Activated CD4-positive, CD25-positive, alpha-beta regulatory T cell treated with anti-CD3 and anti-CD28 coated beads, Interleukin-2, amount 50 U/mL, for 72 hours (primary cell): ENCODE data around the gene LARP4B.

Source experiments
- DNase-seq: peaks from one replicate; pipeline ENCODE4 v3.0.0; 2021

The LARP4B gene

DNA sequence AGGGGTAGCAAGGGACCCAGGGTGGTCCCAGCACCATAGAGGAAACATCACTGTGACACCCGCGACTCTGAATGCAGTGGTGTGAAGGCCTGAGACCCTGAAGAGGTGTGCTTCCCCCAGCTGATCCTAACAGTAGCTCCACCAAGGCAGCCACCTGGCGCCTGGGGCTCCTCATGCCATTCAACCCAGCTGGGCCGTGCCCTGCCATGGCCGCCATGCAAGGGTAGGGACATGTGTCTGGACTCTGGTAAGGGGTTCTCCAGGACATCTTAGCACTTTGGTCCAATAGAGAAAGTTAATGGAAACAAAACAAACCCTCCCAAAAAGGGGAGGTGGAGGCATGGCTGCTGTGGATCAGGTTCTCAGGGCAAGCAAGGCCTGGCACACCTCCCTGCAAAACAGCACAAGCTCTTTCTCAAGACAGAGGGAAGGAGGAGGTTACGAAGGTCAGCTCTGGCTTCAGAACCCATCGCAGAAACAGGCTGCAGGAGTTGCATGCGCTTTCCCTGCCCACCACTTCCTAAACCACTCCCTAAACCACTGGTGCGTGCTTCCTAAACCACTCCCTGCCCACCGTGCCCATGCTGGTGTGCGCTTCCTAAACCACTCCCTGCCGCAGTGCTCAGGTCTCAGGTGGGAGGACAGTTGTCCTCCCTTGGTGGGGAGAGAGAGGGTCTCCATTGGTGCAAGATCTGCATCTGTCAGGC, 108.7 kb downstream of the LARP4B start:
- no peak for DNase-seq

DNA sequence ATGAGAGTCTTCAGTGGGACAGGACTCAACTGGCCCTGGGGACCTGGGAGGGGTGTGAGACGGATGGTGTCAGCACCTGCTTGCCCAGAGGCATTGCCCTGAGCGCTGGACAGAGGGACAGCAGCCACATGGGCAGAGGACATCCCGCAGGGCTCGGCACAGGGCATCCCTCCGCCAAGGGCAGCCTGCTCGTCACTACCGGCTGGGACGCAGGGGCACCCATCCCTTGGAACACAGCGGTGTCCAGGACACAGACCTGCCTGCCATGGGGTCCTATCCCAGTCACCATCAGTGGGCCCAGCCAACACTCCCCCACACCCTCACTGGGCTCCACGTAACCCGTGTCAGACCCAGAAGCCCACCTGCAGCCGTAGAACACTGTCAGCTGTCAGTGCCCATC, 109.3 kb downstream of the LARP4B start:
- DNase-seq: no peak

DNA sequence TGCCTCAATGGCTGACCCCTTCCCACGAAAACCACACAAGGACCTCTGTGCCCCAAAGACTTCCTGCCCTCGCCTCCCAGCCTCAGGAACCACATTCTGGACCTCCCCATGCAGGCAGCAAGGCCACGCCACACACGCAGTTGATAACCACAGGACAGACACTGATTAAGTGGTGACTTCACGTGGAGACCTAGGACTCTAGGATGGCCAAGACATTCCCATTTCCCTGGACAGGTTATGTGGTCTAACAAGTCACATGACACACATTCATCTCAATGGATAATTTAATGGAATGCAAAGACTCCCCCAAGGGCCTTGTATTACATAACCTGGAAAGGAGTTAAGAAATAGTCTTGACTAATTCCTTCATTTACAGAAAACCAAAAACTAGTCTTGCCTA, 110.2 kb downstream of the LARP4B start:
- no peak for DNase-seq

DNA sequence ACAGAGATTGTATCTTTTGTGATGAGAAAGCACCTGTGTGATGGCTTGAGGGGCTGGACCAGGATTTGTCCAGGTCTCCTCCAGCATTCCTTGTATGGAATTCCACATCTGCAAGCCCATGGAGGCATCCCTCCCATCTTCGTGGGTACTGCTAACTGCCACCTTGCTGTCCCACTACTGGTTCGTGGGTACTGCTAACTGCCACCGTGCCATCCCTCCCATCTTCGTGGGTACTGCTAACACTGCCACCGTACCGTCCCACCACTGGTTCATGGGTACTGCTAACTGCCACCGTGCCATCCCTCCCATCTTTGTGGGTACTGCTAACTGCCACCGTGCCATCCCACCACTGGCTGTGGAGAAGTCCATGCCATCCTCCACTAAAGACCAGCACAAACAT, 111.7 kb downstream of the LARP4B start:
- no peak for DNase-seq

DNA sequence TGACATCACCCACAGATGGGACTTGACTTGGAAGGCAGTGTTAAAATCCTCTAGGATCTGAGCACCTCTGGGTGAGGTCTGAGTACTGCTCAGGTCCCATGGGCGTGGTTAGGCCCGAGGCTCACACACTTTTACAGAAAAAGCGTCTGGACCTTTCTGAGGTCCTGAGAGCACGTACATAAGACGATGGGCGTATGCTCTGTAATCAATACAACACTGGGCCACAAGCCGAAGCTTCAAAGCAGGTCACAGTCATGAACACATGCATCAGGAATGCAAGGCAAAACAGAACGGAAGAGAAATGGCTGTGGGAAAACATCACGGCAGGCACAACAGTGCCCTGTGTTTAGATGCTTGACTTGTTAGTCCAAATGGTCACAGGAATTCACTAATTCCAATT, 112.2 kb downstream of the LARP4B start:
- no peak for DNase-seq

DNA sequence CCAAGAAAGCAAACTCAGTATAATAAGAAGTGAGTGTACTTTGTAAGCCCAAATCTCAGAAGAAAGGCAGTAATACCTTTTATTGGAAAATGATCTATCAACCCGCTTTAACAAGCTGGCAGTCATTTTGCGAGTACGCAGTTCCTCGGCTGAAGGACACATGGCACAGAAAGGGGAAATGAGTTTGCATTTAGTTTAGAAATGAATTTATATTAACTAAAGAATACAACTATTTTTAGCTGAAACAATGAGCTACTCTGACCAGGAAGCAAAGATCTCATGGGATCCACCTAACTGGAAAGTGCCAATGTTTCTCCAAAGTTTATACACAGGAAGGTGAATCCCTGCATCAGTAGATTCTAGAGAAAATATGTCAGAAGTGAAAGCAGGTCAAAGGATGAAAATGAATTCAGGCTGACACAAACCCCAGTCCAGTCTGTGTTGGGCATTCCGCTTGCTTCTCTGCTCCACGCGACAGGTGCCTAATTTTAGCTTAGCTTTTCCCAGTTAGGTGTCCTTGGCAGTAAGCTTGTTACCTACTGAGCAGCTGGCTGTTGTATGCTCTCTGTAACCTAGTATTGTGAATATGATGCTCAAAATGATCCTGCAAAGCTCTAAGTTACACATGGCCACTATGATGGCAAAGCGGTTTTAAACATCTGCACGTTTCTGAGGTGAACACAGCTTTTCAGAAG, 112.8 kb downstream of the LARP4B start:
- DNase-seq: no peak

DNA sequence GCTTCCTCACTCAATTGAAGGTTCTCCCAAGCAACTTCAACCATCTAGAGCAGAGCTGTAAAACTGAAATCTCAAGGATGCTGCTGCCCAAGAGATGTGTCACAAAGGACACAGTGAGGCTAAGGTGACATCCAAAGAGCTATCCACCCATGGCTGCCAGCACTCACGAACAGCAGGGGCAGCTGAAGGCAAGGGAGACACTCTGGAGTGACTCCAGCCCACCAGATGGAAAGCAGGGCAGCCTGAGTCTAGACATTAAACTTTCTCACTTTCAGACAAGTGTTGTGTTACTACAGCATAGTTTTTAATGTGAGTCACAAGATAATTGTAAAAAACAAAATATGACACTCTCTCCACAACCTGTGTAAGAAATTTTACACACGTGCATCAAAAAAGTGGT, 113.5 kb downstream of the LARP4B start:
- DNase-seq: no peak

DNA sequence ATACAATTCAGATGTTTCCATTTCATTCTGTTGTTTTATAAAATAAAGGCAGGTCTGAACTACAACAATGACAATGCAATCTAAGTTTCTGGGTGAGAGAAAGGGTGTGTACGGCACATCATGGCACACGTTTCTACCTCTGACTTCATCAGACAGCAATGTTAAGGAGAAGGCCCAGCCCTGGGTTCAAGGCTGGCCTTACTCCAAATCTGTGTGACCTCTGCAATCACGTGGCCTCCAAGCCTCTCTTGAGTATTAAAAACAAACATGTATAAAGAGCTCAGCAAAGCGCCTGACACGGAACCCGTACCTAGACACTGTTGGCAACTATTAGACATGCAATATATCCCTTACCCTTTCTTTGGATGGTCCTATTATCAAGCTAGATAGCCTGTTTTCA, 114.1 kb downstream of the LARP4B start:
- no peak for DNase-seq

DNA sequence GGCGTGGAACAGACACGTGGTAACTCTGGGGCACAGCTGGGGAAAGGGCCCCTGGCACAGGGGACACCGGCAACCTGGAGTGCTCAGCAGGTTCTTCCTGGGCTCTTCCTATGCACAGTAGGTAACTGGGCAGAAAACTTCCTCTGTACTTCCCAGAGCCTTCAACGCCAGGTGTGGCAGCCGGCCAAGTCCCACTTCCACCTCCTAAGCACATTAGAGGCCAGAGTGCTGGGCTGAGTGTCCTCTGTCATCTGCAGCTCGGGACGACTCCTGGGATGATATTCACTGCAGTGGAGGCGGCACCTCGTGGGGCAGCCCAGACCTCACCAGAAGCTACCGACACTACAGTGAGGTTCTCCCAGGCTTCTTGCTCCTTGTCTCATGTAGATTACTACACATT, 114.5 kb downstream of the LARP4B start:
- DNase-seq: no peak

DNA sequence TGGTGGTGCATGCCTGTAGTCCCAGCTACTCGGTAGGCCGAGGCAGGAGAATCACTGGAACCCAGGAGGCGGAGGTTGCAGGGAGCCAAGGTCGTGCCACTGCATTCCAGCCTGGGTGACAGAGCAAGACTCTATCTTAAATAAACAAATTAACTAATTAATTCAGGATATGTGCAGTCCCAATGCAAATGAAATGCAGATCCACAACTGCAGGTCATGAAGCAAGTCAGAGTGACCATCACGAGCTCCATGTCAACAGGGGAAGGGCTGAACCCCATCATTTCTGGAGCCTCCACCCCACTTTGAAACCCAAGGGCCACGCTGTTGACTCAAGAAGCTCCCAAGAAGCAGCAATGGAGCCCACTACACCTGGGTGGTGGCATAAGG, 115.4 kb downstream of the LARP4B start:
- DNase-seq: no peak

DNA sequence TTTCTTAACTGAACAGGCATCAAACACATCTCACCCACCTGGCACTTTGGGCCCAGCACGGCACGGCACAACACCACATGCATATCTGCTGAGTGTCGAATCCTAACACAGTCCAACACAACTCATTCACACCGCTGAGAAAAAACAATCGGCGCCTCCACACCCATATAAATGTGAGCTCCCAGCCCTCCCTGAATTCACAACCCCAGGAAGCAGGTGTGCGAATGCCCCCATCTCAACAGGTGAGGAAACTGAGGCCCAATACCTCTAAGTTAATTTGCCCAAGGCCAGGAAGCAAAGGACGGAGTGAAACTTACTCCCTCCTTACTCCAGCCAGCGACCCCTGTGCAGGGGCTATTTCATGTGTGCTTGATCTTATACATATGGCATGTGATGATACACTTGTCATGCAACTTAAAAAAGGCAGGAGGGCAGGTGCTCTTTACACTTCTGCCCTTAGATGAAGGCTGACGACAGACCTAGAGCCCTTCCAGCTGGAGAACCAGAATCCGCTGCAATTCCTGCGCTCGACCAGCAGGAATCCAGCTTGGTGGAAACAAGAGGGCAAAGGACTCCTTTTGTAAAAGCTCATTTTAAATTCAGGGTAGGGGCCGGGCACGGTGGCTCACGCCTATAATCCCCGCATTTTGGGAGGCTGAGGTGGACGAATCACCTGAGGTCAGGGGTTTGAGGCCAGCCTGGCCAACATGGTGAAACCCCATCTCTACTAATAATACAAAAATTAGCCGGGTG, 116.0 kb downstream of the LARP4B start:
- no peak for DNase-seq

DNA sequence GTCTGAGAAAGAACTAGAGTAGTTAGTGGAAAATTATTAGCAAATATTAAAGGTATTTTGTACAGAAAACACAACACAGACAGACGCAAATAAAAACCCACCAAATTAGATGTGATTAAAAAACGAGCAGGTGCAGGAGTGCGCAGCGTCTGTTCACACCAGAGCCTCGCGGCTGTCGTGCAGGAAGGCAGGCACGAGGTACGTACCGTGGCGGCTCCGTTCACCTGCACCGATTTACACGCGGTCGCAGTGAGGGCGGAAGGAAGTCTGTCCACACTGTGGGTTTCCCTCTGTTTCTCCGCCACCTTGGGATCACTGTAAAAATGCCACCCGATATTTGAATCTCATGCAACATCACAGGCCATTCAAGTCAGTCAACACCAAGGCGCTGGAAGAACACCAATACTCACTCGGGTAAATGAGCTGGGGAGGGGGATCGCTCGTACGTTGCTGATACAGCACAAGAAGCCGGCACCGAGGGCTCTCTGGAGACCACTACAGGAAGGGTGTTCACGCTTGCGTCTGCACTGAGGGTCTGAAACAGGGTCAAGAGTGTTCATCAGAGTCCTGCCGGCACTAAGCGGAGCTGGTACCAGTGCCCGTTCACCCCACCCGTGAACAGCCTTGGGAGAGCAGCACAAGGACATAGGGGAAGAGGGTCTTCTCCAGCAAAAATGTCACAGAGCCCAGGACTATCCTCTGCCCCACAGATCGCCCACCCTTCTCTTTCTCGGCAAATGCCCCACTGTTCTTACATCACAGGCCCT, 116.8 kb downstream of the LARP4B start:
- no peak for DNase-seq

DNA sequence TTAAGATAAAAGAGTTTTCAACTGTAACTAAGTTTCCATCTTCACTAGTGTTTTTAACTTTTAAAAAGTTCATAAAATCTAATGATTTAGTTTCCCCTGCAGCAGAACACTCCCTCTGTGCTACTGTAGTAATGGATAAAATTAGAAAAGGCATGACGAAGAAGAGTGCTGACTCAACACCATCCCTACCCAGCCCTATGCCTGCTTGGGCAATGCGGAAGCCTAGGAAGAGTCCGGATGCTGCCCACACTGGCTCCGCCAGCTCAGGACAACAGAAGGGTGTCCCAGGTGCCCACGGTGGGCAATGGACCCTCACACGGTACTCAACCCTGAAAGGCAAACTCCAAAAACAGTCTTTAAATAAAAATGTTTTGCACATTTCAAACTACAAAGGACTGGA, 118.2 kb downstream of the LARP4B start:
- DNase-seq: no peak

DNA sequence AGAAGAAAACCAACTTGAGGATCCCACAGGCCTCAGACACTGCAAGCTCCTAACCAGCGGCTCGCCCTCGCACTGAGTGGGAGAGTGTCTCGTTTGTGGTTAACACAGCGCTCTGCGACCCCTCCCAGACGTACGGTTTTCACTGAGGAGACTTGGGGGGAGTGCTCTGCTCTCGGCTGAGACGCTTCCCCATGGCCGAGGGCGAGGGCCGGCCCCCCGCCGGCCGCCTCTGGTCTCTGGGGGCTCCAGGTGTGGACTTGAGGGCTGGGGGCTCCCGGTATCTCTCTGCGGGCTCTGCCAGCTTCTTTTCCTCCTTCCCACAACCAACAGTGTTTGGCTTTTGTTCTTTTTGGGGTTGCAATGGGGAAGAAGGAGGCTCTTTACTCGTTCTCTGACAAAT, 118.7 kb downstream of the LARP4B start:
- DNase-seq: no peak

DNA sequence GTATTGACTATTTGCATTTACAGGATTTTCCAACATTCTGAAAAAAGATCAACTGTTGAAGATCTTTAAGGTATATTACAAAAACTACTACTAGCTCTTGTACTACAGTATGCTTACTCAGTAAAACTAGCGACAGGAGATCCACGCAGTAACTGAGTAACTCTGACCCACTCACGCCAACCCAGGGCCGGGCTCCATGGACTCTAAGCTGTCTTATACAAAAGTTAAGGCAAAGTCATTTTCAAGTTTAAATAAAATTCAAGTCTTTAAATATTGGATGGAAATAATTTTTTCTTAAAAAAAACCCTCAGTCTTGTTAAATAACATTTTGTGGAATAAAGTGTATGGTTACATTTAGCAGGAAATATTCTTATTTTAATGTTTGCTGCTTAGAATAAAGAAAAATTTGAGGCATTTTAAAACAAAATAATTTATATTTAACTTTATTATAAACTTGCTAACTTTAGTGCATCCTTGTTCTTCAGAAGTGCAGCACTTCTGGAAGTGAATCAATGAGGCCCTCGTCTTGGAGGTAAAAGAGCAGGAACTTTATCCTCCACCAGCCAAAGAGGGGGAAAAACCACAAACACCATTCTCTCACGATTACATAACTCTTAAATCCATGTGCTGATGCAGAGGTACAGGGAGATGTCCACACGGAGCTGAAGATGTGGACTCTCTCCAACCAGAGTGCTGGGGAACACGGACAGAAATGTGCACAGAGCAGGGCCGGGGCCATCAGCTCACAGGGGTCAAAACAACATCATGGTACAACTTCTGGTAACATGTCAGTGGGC, 119.9 kb downstream of the LARP4B start:
- no peak for DNase-seq

DNA sequence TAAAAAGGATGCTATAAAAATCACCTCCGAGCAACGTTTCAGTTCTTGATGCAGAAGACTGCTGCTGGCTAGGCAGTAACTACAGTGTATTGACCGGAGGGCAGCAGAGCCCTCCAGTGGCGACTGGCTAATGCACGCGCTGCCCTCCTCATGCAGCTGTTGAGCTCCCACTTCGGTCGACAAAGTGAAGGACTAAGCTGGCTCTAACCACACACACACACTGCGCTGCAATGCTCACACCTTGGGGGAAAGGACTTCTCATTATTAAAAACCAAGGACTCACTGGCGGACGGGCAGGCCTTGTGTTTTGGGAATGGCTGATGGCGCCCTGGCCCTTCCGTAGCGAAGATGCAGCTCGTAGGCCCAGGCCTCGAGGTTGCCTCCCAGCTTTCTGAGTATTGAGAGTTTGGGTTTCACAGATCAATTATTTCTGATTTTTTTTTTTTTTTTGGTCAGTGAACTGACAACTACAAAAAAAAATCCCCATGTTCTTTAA, 121.1 kb downstream of the LARP4B start:
- DNase-seq: no peak

DNA sequence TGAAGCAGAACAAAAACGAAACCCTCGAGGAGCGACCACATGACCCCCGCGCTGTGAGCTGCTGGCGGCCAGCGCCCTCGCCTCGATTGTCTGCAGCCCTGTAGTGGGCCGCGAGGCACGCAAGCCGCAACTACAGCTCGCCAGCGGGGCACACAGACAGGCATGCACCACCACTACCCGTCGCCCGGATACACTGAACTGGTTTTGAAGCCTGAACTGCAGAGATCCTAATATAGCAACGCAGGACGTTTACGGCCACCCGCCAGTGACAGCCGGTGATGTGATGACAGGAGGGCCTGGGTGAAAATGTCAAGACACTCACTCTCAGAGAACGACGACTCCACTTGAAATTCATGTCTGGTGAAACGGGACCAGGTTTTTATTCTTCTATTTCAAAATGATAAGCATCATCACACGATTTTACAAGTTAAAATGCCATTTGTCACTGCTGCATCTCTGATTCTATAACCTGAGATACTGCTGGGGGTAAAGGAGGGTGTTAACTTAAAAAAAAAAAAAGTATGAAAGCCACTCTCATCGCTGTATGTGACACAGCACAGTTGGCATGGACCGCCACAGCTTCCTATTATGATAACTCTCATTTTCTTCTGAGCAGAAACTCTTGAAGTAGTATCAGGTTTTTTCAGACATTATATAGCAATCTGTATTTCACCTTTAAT, 121.7 kb downstream of the LARP4B start:
- DNase-seq: no peak

DNA sequence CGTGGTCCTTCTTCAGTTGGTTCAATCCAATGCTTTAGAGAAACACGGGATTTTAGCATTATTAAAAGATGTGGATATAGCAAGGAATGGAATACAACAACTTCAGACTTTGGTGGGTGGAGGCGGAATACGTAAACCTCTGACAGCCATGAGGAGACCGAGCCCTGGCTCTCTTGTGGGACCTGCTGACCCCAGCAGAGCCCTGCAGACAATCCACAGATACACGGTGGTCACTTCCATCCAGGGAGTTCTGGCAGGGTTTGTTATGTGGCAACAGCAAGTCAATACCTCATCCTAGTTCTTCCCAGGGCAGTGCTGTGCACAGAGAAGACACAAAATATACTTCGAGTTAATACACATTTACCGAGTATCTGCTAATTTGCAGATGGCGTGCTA, 123.5 kb downstream of the LARP4B start:
- DNase-seq: no peak

DNA sequence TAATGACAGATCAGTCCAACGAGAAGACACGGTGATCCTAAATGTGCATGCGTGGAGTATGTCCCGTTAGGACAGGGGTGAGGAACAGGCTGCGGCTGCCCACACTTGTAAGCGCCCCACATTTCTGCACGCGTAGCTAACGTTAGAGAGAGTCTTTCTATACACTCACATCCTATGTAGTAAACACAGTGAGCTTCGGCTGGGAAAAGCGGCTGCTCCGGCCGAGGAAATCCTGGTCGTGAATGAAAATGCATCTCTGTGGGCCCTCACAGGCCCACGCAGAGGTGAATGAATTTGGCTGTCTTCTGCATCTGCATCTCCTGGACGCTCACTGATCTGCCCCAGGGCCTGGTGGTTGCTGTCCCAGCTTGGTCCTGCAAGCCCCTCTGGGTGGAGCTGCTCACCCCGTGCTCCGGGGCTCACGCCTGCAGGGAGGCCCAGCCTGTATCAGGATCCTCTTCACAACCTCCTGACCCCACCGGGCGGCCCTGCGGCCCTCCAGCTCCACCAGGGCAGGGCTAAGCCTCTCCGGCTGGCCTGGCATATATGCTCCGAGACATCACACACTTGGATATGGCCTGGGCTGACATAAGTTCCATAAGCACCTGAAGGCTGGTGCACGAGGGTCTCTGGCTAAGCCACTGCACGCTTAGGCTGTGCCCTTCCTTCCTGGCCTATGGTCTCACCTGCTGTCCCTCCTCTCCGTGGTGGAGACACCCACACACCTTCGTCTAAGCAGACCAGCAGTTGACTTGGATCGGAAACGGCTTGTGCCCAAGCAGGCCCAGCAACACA, 124.1 kb downstream of the LARP4B start:
- no peak for DNase-seq

DNA sequence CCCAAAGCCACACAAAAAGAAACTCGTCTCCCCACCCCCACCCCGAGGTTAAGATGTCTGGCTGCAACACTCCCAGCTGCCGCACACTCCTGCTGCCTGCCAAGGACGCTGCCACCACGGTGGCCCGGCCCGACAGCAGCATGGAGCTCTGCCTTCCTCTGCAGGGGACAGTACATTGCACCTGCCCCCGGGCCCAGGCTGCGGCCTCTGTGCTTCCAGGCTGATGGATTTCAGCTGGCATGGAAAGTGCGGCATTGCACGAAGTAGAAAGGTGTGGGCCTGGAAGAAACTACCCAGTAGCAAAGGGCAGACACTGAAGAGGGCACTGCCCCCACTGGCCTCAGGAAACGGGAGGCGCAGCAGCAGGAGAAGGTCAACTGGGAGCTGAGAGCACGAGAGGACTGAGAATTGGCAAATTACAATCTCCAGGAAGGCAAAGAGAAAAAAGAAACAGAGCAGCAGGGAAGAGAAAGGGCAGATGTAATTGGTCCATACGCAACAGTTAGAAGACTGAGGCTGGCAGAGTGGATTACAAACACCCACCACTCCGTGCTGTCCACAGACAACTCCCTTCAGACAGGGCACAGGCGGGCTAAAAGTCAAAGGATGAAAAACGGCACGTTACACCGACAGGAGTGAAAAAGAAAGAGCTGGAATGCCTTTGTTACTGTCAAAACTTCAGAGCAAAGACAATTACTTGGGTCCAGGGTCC, 124.9 kb downstream of the LARP4B start:
- DNase-seq: no peak
